GM10266 (cell line): ENCODE data around the gene FIGNL2.
"Not testable (repeated sequence)": the region's sequence is repeated elsewhere in the genome, so short reads cannot be mapped to it uniquely, and the experiment has no call there.

Experiments
- DNase-seq: peaks from one replicate; pipeline ENCODE4 v3.0.0; 2012; ENCODE audit errors: extremely low spot score
- CTCF ChIP-seq: IDR thresholded peaks from 2 replicates; pipeline ENCODE4 v1.5.1; 2012; ENCODE audit warnings: mild to moderate bottlenecking, low read depth; ENCODE audit not compliant: control insufficient read depth, insufficient read depth; ENCODE audit errors: missing control alignments

Gene FIGNL2

GRCh38 chr12:51890133-51890464 lies 41.6 kb upstream of the FIGNL2 start:
- no peak for DNase-seq
- TF ChIP-seq CTCF: no peak

GRCh38 chr12:51889216-51890132 lies 41.0 kb upstream of the FIGNL2 start:
- no peak for DNase-seq
- no peak for TF ChIP-seq CTCF

GRCh38 chr12:51888316-51889215 lies 40.0 kb upstream of the FIGNL2 start:
- no peak for TF ChIP-seq CTCF
- no peak for DNase-seq

- no peak for TF ChIP-seq CTCF
- no peak for DNase-seq
Measured at GRCh38 chr12:51887476-51888315, 39.2 kb upstream of the FIGNL2 start, which contains the start of gene ANKRD33. Gene ANKRD33 (plus strand): TSS chr12:51888103. CDS start chr12:51888187, 84 bp downstream.

- DNase-seq: peak; percentile 54
- no peak for TF ChIP-seq CTCF
Measured at GRCh38 chr12:51886021-51886710, 37.6 kb upstream of the FIGNL2 start.

GRCh38 chr12:51885294-51886020 lies 36.9 kb upstream of the FIGNL2 start:
- DNase-seq: not testable (repeated sequence)
